ENCODE data around the gene GP1BB.

- TF ChIP-seq, protein P1, sequence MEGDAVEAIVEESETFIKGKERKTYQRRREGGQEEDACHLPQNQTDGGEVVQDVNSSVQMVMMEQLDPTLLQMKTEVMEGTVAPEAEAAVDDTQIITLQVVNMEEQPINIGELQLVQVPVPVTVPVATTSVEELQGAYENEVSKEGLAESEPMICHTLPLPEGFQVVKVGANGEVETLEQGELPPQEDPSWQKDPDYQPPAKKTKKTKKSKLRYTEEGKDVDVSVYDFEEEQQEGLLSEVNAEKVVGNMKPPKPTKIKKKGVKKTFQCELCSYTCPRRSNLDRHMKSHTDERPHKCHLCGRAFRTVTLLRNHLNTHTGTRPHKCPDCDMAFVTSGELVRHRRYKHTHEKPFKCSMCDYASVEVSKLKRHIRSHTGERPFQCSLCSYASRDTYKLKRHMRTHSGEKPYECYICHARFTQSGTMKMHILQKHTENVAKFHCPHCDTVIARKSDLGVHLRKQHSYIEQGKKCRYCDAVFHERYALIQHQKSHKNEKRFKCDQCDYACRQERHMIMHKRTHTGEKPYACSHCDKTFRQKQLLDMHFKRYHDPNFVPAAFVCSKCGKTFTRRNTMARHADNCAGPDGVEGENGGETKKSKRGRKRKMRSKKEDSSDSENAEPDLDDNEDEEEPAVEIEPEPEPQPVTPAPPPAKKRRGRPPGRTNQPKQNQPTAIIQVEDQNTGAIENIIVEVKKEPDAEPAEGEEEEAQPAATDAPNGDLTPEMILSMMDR (IDR thresholded peaks at IDR 0.05): no peak
- no peak for TF ChIP-seq POLR2AphosphoS5 (IDR thresholded peaks at IDR 0.05)
- TF ChIP-seq POLR2A (IDR thresholded peaks at IDR 0.05): no peak
- TF ChIP-seq EP300 (IDR thresholded peaks at IDR 0.05): no peak
Observed at GRCh38 chr22:19739911-19740449, 16.6 kb downstream of the GP1BB start.
